Skeletal muscle cell (primary cell): ENCODE measurements around the gene HNRNPL.
"Not testable (repeated sequence)": the region's sequence is repeated elsewhere in the genome, so short reads cannot be mapped to it uniquely, and the experiment has no call there.

Source experiments
- DNase-seq: peaks from one replicate; pipeline ENCODE4 v3.0.0-alpha.2; 2010; ENCODE audit warnings: low read depth
- H3K4me3 ChIP-seq: 2 replicates; pipeline ENCODE4 v1.5.1; 2011; ENCODE audit warnings: low read depth, mild to moderate bottlenecking, control low read depth, low read length, moderate library complexity

HNRNPL gene

GRCh38 chr19:38849860-38850435 lies at the start of gene HNRNPL:
Gene HNRNPL, minus strand, starts transcription at chr19:38849986. Its CDS starts 20 bp downstream, at chr19:38849966.
- H3K4me3 ChIP-seq, result peak within 1 kb of the TSS; percentile 57
- DNase-seq, result no peak

- DNase-seq, result no peak
- peak overlapping the region; percentile 92 for H3K4me3 ChIP-seq
These were observed 49.1 kb upstream of the HNRNPL start for GRCh38 chr19:38898788-38899446.

- DNase-seq, result no peak
- no peak overlapping the region for H3K4me3 ChIP-seq
These were observed 45.2 kb upstream of the HNRNPL start for GRCh38 chr19:38894968-38895367.

GRCh38 chr19:38893341-38893771 lies 43.6 kb upstream of the HNRNPL start:
- DNase-seq, result no peak

GRCh38 chr19:38892841-38893240 lies 43.1 kb upstream of the HNRNPL start:
- DNase-seq, result no peak
- no peak overlapping the region for H3K4me3 ChIP-seq

More at GRCh38 chr19:38893341-38893771, 43.6 kb upstream of the HNRNPL start:
- H3K4me3 ChIP-seq, result no peak overlapping the region

- peak; percentile 41 for DNase-seq
- no peak overlapping the region for H3K4me3 ChIP-seq
These were observed 42.0 kb upstream of the HNRNPL start for GRCh38 chr19:38891771-38892170.

GRCh38 chr19:38890686-38891085 lies 40.9 kb upstream of the HNRNPL start:
- DNase-seq, result no peak
- H3K4me3 ChIP-seq, result no peak overlapping the region

- no peak for DNase-seq
- no peak overlapping the region for H3K4me3 ChIP-seq
These were observed 40.0 kb upstream of the HNRNPL start for GRCh38 chr19:38889803-38890202.

GRCh38 chr19:38888876-38889275 lies 39.1 kb upstream of the HNRNPL start:
- no peak overlapping the region for H3K4me3 ChIP-seq

GRCh38 chr19:38884691-38885090 lies 34.9 kb upstream of the HNRNPL start:
- DNase-seq, H3K4me3 ChIP-seq: not testable (repeated sequence)

More at GRCh38 chr19:38888876-38889275, 39.1 kb upstream of the HNRNPL start:
- no peak for DNase-seq

GRCh38 chr19:38883286-38883685 lies 33.5 kb upstream of the HNRNPL start:
- H3K4me3 ChIP-seq, result no peak overlapping the region
- no peak for DNase-seq

GRCh38 chr19:38880882-38881609 lies 31.3 kb upstream of the HNRNPL start:
- no peak overlapping the region for H3K4me3 ChIP-seq

GRCh38 chr19:38880076-38880881 lies 30.5 kb upstream of the HNRNPL start:
- no peak overlapping the region for H3K4me3 ChIP-seq
- no peak for DNase-seq

More at GRCh38 chr19:38880882-38881609, 31.3 kb upstream of the HNRNPL start:
- no peak for DNase-seq

GRCh38 chr19:38879400-38879751 lies 29.6 kb upstream of the HNRNPL start:
- no peak overlapping the region for H3K4me3 ChIP-seq
- no peak for DNase-seq

GRCh38 chr19:38878575-38879399 lies 29.0 kb upstream of the HNRNPL start:
- no peak overlapping the region for H3K4me3 ChIP-seq
- DNase-seq, result no peak

GRCh38 chr19:38877781-38878574 lies 28.2 kb upstream of the HNRNPL start, which contains the start of gene RINL:
Gene RINL, minus strand, starts transcription at chr19:38878275. Its CDS starts 1,533 bp downstream, at chr19:38876742.
- DNase-seq, result no peak

GRCh38 chr19:38875656-38876395 lies 26.0 kb upstream of the HNRNPL start:
- no peak overlapping the region for H3K4me3 ChIP-seq
- DNase-seq, result no peak

More at GRCh38 chr19:38877781-38878574, 28.2 kb upstream of the HNRNPL start, which contains the start of gene RINL:
- H3K4me3 ChIP-seq, result no peak within 1 kb of the TSS
